Glomerular endothelial cell (primary cell): Measurements from ENCODE around the gene ADGRG1. TPM values are rescaled to one million over a fixed set of nuclear protein-coding genes. Genes with fewer than 3 reads are reported as not detected.

ENCODE experiments used
- DNase-seq: peaks from one replicate; pipeline ENCODE4 v3.0.0-alpha.2; 2011; ENCODE audit warnings: low read depth, low spot score; ENCODE audit errors: extremely low read depth
- total RNA-seq: library from RNA; depleted of rRNA; stranded (reverse); fragments of >200 nt; gene quantifications from 2 replicates; pipeline ENCODE4 v1.2.3, GENCODE V29; 2015

The ADGRG1 gene
- total RNA-seq, 1 donor from 2014 or later: 129 TPM

DNA sequence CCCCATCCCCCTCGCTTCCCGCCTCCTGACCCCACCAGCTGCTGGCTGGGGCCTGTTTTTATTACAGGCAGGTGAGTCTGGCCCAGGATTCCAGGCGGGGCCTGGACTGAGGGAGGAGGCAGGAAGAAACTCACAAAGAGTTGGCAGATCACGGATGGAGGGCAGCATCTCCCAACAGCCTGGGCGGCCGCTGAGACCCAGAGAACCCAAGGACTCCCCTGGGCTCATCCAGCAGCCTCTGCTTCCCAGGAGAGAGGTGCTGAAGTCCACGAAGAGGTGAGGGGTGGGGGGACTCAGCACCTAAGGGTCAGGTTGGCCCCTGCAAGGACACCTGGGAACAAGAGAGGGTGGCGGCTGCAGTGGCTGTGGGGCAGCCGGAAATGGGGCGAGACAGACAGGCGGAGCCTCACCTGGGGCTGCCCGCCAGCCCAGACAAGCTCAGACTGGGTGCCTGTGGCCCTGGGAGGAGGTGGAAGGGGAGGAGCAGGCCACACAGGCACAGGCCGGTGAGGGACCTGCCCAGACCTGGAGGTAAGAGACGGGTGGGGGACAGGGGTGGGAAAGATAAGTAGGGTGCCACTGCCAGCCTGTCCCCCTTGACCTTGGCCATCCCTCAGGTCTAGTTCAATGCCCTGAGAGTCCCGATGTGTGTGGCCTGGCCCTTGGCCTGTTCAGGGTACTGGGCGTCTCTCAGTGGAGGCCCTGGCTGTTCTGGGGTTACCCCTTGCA is 8.7 kb upstream of the ADGRG1 start:
- no peak for DNase-seq

DNA sequence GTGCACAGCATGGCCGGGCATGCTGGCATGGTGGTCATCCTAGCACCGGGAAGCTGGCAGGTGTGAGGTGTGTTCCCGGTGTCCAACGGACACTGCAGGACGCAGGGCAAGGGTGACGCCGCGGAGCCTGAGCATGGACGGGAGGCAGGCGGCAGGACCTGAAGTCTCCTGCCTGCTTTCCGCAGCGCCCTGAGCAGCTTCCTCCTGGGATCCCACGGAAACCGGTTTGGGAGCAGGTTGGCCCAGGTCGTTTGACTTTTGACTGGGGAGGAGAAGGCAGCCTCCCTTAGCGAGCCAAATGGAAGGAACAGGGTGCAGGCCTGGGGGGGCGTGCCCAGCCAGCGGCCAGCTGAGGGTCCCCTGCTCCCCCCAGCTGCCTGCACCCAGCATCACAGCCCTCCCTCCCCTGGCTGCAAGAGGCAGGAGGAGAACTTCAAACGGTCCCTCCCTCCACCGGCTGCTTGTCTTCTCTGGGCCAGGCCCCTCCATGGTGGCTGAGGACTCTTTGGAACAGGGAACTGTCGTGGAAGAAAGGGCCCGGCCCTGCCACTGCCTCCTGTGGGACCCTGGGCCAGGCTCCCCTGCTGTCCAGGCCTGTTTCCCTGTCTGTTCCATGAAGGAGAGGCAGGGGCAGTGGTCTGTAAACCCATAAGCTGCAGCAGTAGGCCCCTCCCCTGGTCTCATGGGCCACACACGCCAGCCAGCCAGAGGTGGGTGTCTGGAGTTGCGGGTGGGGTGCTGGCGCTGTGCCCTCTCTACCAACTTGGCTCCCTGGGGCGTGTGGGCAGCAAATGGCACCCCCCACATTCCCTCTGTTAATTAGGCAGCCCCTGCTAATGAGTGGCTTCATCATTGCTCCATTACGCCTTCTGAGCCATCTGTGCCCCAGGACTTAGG is 7.8 kb upstream of the ADGRG1 start:
- DNase-seq: no peak

DNA sequence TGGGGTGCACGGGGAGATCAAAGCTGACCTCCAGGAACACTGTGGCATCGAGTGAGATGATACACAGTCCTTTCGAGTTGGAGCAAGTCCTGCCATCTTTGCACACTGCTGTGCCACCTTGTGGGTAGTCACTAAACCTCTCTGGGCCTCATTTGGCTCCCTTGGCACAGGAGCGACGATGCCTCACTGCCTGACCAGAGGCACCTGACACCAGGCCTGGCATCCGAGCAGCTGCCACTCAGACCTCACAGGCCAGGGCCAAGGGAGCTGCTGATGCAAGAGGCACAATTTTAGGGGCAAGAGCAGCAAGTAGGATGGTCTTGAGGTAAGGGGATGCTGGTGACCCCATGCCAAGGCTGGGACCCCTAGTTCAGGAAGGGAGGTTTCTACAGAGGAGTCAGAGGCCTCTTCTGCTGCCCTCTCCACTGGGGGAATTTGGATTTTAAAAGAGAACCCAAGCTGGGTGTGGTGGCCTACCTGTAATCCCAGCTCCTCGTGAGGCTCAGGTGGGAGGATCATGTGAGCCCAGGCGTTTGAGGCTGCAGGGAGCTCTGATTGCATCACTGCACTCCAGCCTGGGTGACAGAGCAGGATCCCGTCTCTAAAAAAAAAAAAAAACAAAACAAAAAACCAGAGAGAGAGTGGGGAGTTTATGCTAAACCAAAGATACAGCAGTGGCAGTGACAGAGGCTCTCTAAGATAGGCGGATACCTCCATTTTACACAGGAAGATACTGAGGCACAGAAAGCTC is 6.7 kb upstream of the ADGRG1 start:
- DNase-seq: no peak

DNA sequence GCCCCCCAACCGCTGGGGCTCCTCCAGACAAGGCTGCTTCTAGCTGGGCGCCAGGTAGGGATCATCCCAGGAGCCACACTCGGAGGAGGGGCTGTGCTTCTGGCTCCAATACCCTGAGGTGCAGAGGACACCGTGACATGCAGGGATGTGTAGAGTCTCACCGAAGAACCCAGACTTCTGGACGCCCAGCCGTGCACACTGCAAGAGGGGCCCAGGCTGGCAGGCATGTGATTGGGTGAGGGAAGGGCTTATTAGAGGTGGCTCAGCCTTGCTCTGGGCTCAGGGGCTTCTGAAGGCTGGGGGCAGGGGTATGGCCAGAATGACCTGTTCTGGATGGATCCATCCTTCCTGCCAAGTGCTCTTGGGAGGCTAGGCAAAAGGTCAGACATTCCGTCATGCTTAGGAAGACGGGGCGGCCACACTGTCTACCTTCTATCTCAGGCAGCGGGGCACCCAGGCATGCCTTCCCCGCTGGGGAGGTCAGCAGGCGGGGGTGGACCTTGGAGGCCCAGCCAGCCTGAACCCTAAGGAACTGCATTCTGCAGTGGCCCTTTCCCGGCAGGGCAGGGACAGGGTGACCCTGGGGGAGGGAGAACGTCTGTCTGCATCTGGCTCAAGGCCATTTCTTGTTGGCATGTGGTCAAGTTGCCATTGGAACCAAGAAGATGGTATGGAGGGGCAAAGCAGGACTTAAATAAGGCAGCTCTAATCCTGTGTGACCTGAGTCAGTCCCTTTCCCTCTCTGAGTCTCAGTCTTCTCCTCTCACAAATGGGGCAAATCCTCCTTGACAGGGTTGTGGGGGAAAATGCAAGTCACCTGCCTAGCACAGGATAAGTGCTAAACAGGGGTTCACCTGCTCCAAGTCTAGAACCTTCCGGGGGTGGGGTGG is 5.8 kb upstream of the ADGRG1 start:
- DNase-seq: no peak

DNA sequence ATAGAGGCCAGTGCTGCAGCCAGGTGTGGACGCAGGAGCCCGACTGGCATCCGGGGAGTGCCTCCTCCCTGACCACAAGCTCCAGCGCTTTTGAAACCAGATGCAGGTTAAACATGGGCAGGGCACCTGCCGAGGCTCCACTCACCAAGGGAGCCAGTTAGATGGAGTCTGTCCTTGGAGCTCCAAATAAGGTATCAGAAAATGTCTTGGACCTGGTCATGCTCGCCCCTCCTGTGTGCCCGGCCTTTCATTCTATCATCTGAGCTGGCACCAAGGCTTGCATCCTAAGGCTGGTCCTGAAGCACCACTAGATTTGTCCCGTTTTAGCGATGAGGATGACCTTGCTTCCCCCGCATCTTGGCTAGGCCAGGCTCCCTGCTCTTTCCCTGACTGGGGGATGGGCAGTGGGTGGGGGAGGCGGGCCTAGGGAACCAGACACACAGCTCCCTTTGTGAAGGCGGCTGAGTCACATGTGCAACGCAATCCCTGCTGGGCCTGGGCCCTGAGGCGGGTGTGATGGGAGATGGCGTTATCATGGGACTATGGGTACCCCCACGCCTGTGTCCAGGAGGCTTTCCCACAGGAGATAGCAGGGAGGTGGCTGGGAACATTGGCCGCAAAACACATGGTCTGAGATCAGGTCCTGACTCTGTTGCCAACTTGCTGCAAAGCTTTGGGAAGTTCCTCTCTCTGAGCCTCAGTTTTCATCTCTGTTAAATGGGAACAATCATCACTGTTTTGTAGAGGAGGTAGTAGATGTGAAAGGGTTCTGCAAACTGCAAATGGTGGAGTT is 5.0 kb upstream of the ADGRG1 start:
- DNase-seq: no peak

DNA sequence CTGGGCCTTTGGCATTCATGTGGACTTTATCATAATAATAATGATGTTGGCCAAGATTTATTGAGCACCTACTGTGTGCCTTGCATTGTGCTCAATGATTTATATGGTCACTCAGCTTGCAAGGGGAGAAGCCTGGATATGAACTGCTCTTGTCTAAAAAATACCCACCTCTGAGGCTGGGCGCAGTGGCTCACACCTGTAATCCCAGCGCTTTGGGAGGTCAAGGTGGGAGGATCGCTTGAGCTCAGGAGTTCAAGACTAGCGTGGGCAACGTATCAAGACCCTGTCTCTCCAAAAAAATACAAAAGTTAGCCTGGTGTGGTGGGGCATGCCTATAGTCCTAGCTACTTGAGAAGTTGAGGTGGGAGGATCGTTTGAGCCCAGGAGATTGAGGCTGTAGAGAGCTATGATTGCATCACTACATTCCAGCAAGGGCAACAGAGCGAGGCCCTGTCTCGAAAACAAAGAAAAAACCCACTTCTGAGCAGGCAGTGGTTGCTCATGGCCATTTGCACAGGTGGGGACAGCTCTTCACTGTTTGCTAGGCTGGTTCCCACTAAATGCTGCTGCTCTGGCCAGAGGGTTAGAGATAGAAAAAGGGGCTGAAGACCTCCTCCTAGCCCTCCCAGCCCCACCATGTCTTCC is 4.3 kb upstream of the ADGRG1 start:
- no peak for DNase-seq

DNA sequence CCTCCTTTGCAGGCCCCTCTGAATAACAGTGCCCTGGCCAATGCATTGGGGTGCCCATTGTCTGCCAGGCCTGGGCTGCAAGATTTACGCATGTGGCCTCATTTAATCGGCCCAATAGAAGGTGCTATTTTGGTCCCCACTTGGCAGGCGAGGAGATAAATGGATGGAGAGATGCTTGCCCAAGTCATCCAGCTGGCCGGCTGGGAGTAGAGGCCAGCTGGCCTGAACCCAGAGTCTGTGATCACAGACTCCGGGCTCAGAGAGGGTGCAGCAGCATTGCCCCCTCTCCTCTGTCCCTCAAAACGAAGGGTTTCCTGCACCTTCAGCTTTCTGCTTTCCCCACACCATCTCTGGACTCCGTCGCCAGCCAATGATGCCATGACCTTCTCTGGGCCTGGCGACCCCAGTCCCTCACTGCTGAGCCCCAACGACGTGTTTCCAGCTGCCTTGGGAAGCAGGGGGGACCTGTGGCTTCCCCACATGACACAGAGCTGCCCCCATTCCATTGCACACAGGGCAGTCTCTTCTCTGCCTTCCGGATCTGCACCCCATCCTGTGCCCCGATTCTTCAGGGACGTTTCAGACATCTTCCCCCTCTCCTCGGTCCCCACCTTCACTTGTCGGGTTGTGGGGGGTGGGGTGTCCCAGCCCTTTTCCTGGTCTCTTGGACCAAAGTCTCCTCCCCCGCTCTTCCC is 3.5 kb upstream of the ADGRG1 start:
- no peak for DNase-seq

DNA sequence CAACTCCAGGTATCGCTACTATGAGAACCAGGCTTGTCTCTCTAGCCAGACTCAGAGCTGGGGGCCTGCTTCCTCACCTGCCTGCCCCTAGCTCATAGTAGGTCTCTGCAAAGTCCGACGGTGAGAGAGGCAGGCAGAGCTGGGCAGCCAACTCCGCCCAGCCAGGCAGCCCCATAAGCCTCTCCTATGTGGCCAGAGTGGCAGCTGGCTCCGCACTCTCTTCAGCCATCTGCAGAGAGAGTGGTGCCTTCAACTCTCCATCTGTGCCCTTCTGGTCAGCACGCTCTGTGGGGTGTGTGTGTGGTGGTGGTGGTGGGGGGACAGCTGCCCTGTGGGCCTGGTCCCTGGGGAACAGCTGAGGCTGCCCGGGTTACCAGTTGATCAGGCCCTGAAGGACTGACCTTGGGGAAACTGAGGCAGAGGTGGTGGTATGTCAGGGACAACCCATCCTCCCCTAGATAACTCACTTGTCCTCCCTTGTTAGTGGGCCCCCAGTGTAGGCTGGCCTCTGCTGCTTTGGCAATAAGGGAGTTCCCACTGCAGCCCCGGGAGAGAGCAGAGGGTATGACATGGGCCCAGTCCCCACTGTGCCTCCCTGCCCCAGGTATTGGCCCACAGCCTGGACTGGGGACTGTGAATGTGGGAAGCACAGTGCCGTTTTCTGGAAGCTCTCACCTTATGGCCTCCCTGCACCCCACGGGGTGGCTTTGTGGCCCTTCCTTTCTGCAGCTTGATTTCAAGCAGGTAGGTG is 1.8 kb upstream of the ADGRG1 start:
- no peak for DNase-seq

DNA sequence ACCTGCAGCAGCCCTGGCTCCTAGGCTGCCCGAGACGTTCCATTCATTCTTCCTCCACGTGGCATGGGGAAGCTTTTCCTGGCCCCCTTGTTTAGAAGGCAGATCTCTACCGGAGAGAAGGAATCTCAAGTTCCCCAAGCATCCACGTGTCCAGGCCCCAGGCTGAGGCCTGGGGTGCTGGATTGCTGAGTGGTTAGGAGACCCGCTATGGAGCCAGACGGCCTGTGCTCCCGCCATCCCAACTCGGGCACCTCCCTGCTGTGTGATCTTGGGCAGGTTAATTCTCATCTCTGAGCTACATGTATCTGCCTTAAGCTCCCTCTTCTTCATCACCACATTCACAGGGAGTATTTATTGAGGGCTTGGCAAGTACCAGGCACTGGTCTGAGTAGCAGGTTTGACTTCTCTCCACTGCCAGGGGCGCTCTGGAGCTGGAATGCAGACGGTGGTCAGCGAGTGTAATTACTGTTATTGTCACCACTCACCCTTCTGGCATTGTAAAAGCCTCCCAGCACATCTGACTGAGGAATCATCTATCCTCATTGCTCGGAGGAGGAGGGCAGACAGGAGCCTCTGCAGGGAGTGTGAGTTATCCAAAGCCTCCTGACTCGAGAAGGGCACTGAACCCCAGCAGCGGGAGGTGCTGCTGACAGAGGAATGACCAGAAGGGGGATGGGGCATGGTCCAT is 1.1 kb upstream of the ADGRG1 start:
- DNase-seq: no peak

DNA sequence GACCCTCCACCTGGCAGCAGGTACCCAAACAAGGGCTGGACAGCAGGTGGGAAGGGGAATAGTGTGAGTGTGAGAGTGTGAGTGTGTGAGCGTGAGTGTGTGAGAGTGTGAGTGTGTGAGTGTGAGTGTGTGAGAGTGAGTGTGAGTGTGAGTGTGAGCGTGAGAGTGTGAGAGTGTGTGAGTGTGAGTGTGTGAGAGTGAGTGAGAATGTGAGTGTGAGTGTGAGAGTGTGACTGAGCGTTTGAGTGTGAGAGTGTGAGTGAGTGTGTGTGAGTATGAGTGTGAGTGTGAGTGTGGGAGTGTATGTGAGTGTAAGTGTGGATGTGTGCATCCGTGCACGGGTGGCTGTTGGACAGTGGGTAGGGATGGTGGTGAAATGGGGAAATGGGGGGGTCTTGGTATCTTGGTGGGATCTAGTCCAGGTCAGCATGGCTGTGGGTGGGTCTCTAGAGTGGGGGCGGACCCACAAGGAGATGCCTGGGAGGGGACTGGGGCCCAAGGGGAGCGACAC is 408 bp downstream of the ADGRG1 start:
- no peak for DNase-seq

DNA sequence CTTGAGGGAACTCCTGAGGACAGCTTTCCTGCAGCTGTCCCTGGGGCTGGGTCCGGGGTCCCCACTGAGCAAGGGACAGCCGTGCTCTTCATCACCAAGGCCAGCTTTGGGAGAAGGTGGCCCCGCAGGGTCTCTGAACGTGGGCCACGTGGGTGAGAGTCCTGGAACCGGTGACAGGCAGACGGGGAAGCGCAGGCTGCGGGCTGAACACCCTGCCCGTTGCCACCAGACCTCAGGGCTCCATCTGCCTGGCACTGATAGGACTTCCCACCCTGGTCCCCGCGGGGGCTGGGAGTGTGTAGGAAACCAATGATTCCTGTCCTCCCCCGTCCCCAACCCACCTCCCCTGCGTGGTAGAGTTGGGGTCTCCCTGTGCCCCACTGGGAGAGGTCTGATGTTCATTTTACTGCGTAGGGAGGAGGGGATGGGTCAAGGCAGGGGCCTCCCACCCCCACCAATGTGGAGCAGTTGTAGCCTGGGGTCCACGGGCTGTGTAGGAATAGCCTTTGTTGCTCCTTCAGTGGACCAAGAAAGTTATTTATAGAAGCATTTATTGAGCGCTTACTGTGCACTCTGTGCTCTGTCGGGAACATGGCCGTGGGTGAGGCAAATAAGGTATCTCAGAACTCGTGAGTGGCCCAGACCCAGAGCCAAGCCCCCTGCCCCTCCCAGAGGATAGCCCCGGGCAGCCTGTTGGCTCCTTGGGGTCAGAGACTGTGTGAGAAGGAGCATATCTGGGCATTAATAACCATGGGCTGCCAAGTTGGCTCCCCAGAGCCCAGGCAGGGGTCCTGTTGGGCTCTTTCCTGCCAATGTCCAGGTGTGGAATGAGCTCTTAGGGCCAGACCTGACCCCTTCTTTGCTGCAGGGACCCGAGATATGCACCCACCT is 1.3 kb downstream of the ADGRG1 start:
- DNase-seq: no peak

DNA sequence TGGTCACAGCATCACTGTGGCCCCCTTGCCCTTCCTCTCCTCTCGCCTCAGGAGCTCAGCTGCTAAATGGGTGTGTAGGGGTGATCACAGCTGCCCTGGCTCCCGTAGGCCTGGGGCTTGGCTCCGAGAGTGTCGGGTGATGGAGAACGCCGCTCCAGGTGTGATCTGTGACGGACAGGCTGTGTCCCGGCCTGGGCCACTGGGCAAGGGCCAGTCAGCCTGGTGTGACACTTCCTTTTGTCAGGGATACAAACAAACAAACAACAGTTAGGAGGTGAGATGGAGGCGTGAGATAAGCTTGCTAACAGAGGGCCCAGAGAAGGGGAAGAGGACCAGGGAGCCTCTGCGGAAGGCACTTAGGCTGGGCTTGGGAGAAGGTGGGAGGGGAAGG is 2.0 kb downstream of the ADGRG1 start:
- no peak for DNase-seq

DNA sequence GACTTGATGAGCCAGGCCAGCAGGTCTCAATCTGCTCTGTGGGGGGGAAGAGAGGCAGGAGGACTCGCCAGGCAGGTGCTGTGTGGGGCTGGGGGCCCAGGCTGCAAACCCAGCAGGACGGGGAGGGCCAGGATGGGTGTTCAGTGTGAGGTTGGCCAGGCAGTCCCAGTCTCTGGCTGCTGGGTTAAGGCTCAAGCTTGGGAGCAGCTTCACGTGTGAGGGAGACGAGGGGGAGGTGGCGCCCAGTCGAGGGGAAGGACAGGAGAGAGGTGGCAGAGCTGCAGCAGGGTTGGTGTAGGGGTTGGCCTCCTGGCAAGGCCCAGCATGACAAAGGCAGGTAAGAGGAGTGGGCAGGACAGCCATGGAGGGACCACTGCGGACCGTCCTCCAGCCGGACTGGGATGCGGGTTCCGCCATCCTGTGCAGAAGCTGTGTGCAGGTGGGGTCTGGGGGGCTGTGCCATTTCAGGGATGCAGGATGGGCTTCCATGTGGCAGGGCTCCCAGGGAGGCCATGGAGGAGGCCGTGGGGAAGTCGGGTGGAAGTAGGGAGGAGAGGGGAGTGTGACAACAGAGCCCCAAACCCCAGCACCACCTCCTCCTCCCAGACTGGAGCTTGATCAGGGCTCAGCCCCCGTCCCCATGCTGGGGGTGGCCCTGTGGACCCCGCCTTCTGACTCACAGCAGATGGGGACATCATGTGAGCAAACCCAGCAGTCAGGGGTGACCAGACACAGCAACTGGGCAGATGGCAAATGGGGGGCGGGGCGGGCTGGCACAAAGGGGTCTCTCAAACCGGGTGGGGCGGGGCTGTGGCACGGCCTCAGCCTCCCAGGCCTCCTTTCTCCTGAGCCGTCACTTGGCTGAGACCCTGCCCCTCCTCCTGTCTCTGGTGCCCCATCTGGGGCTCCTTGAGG is 2.8 kb downstream of the ADGRG1 start:
- no peak for DNase-seq

DNA sequence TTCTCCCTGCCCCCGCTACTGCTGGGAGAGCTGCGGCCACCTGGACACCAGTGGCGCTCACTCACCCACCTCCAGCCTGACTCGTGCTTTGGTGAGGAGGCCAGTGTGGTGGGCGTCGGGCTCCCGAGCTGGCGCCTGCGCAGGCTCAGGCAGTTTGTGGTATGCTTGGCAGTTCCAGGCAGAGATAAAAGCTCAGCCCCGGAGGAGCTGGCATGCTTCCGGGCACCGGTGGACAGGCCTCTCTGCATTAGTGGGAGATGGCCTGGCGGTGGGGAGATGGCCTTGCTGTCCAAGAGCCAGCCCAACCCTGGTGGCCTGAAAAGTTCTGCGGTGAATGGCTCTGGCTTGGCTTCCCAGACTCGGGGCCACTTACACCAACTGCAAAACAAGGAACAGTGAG is 4.1 kb downstream of the ADGRG1 start:
- no peak for DNase-seq
